ENCODE measurements around the gene SAMD7.

DNA sequence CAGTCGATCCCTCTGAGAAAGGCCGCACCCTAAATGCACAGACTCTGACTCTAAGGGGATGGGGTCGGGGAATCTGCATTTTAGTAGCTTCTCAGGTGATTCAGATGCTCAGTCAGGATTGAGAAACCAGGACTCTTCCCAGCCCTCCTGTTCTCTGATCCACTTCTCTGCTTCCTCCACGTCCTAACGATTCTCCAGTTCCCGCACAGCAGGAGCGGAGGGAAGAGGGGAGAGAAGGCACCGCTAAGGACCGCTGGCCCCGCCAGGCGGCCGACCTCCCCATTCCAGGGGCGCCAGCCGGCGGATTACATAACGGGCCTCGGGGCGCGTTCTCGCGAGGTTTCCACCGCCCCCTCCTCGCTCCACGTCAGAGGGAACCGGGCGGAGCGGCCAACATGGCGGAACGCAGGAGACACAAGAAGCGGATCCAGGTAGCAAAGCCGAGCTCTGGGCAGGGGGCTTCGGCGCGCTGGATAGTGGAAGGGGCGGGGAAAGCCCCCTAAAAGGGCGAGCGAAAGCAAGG lies 55.1 kb downstream of the SAMD7 start, which contains the start of gene SEC62:
- TF ChIP-seq, protein P1, sequence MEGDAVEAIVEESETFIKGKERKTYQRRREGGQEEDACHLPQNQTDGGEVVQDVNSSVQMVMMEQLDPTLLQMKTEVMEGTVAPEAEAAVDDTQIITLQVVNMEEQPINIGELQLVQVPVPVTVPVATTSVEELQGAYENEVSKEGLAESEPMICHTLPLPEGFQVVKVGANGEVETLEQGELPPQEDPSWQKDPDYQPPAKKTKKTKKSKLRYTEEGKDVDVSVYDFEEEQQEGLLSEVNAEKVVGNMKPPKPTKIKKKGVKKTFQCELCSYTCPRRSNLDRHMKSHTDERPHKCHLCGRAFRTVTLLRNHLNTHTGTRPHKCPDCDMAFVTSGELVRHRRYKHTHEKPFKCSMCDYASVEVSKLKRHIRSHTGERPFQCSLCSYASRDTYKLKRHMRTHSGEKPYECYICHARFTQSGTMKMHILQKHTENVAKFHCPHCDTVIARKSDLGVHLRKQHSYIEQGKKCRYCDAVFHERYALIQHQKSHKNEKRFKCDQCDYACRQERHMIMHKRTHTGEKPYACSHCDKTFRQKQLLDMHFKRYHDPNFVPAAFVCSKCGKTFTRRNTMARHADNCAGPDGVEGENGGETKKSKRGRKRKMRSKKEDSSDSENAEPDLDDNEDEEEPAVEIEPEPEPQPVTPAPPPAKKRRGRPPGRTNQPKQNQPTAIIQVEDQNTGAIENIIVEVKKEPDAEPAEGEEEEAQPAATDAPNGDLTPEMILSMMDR (IDR thresholded peaks at IDR 0.05; ENCODE audit: borderline replicate concordance, extremely low read depth, low read length, poor library complexity, severe bottlenecking) = peak; percentile 64
- no peak for TF ChIP-seq EZH2 (IDR thresholded peaks at IDR 0.05; ENCODE audit: borderline replicate concordance, low read depth, low read length, severe bottlenecking)

All from DND-41 (cell line).